Measurements from ENCODE around the gene FUT8.

Gene FUT8

GRCh38 chr14:65788876-65789275 is 376.3 kb downstream of the FUT8 start:
- Histone ChIP-seq H3K9ac (ENCODE audit: low read length) (no peak overlapping the region), H3K4me3 (ENCODE audit: low read depth, low read length) (no peak overlapping the region), H3K27me3 (ENCODE audit: control insufficient read depth, insufficient read depth, low read length) (no peaks in the 10 kb centered on the region), H3K4me1 (ENCODE audit: control insufficient read depth, insufficient read depth, low read length) (peaks cover 12% of the 10 kb centered on the region; the same call in 1 of the 2 replicates), H3K27ac (ENCODE audit: low read depth, low read length) (no peak overlapping the region), H3K9me3 (ENCODE audit: control insufficient read depth, insufficient read depth, low read depth, low read length) (no peaks in the 10 kb centered on the region; the same call in 1 of the 2 replicates), H3K36me3 (ENCODE audit: control insufficient read depth, insufficient read depth, low read length) (no peaks in the 10 kb centered on the region)

GRCh38 chr14:65789363-65789762 is 376.8 kb downstream of the FUT8 start:
- H3K27me3 ChIP-seq (ENCODE audit: control insufficient read depth, insufficient read depth, low read length): no peaks in the 10 kb centered on the region
- no peaks in the 10 kb centered on the region for H3K36me3 ChIP-seq (ENCODE audit: control insufficient read depth, insufficient read depth, low read length)
- no peak overlapping the region for H3K9ac ChIP-seq (ENCODE audit: low read length)
- no peak overlapping the region for H3K4me3 ChIP-seq (ENCODE audit: low read depth, low read length)
- peaks cover 12% of the 10 kb centered on the region; the same call in 1 of the 2 replicates for H3K4me1 ChIP-seq (ENCODE audit: control insufficient read depth, insufficient read depth, low read length)
- H3K9me3 ChIP-seq (ENCODE audit: control insufficient read depth, insufficient read depth, low read depth, low read length): no peaks in the 10 kb centered on the region; the same call in 1 of the 2 replicates
- no peak overlapping the region for H3K27ac ChIP-seq (ENCODE audit: low read depth, low read length)

- Histone ChIP-seq H3K9ac (ENCODE audit: low read length) (no peak overlapping the region), H3K27me3 (ENCODE audit: control insufficient read depth, insufficient read depth, low read length) (no peaks in the 10 kb centered on the region), H3K9me3 (ENCODE audit: control insufficient read depth, insufficient read depth, low read depth, low read length) (no peaks in the 10 kb centered on the region; the same call in 1 of the 2 replicates), H3K27ac (ENCODE audit: low read depth, low read length) (no peak overlapping the region), H3K36me3 (ENCODE audit: control insufficient read depth, insufficient read depth, low read length) (no peaks in the 10 kb centered on the region), H3K4me1 (ENCODE audit: control insufficient read depth, insufficient read depth, low read length) (peaks cover 12% of the 10 kb centered on the region; the same call in 1 of the 2 replicates), H3K4me3 (ENCODE audit: low read depth, low read length) (no peak overlapping the region)
Measured at GRCh38 chr14:65790172-65790815, 377.8 kb downstream of the FUT8 start.

GRCh38 chr14:65791191-65791981 is 378.9 kb downstream of the FUT8 start:
- H3K9me3 ChIP-seq (ENCODE audit: control insufficient read depth, insufficient read depth, low read depth, low read length): no peaks in the 10 kb centered on the region; the same call in 1 of the 2 replicates
- H3K4me1 ChIP-seq (ENCODE audit: control insufficient read depth, insufficient read depth, low read length): peaks cover 12% of the 10 kb centered on the region; the same call in 1 of the 2 replicates
- no peak overlapping the region for H3K27ac ChIP-seq (ENCODE audit: low read depth, low read length)
- H3K4me3 ChIP-seq (ENCODE audit: low read depth, low read length): no peak overlapping the region
- no peaks in the 10 kb centered on the region for H3K36me3 ChIP-seq (ENCODE audit: control insufficient read depth, insufficient read depth, low read length)
- H3K27me3 ChIP-seq (ENCODE audit: control insufficient read depth, insufficient read depth, low read length): no peaks in the 10 kb centered on the region
- H3K9ac ChIP-seq (ENCODE audit: low read length): no peak overlapping the region

- Histone ChIP-seq H3K27ac (ENCODE audit: low read depth, low read length) (no peak overlapping the region), H3K4me1 (ENCODE audit: control insufficient read depth, insufficient read depth, low read length) (peaks cover 12% of the 10 kb centered on the region; the same call in 1 of the 2 replicates), H3K27me3 (ENCODE audit: control insufficient read depth, insufficient read depth, low read length) (no peaks in the 10 kb centered on the region), H3K4me3 (ENCODE audit: low read depth, low read length) (no peak overlapping the region), H3K9ac (ENCODE audit: low read length) (no peak overlapping the region), H3K36me3 (ENCODE audit: control insufficient read depth, insufficient read depth, low read length) (no peaks in the 10 kb centered on the region), H3K9me3 (ENCODE audit: control insufficient read depth, insufficient read depth, low read depth, low read length) (no peaks in the 10 kb centered on the region; the same call in 1 of the 2 replicates)
Measured at GRCh38 chr14:65792208-65792905, 379.8 kb downstream of the FUT8 start.

Measured in HUES6 (cell line).